Liver (tissue), 9 donors: ENCODE measurements around the gene S100A11. TPM values are rescaled to one million over a fixed set of nuclear protein-coding genes. Genes with fewer than 3 reads are reported as not detected.

Experiments used
- DNase-seq: peaks from one replicate; pipeline ENCODE4 v3.0.0-alpha.2; 2017; ENCODE audit warnings: low spot score
- H3K27ac ChIP-seq, 2 donors: one replicate each; pipeline ENCODE4 v1.7.0; 2013; ENCODE audit warnings: inconsistent platforms in 2 of 2, low read length in 2 of 2, control low read depth in 1 of 2, low read depth in 1 of 2, mild to moderate bottlenecking in 1 of 2
- H3K27me3 ChIP-seq, 4 donors: one replicate each; pipeline versions ENCODE4 v1.6.1 to v1.7.0; 2013; ENCODE audit warnings: low read length in 3 of 4, inconsistent platforms in 1 of 4, mild to moderate bottlenecking in 1 of 4, moderate library complexity in 1 of 4; ENCODE audit not compliant: control insufficient read depth in 4 of 4, insufficient read depth in 4 of 4
- H3K36me3 ChIP-seq, 4 donors: one replicate each; pipeline versions ENCODE4 v1.6.1 to v1.7.0; 2013; ENCODE audit warnings: low read length in 3 of 4, mild to moderate bottlenecking in 3 of 4, low read depth in 1 of 4, moderate library complexity in 1 of 4; ENCODE audit not compliant: control insufficient read depth in 4 of 4, insufficient read depth in 3 of 4
- H3K4me1 ChIP-seq, 4 donors: one replicate each; pipeline versions ENCODE4 v1.6.1 to v1.7.0; 2013; ENCODE audit warnings: low read length in 3 of 4, mild to moderate bottlenecking in 3 of 4, moderate library complexity in 1 of 4; ENCODE audit not compliant: control insufficient read depth in 4 of 4, insufficient read depth in 4 of 4
- H3K4me3 ChIP-seq, 3 donors: one replicate each; pipeline versions ENCODE4 v1.6.1 to v1.7.0; 2013; ENCODE audit warnings: low read length in 3 of 3, control low read depth in 1 of 3, low read depth in 1 of 3, mild to moderate bottlenecking in 1 of 3
- H3K9ac ChIP-seq, 2 donors: one replicate each; pipeline ENCODE4 v1.7.0; 2013; ENCODE audit warnings: low read length in 2 of 2, mild to moderate bottlenecking in 2 of 2, moderate library complexity in 2 of 2, control low read depth in 1 of 2, low read depth in 1 of 2
- H3K9me3 ChIP-seq, 4 donors: one replicate each; pipeline versions ENCODE4 v1.6.1 to v1.7.0; 2013; ENCODE audit warnings: low read length in 3 of 4; ENCODE audit not compliant: control insufficient read depth in 4 of 4
- ATF3 ChIP-seq: IDR thresholded peaks from 2 replicates; pipeline ENCODE4 v1.6.1; 2016; ENCODE audit warnings: antibody characterized with exemption
- CTCF ChIP-seq: fragments of 150-350 bp; IDR thresholded peaks from 2 replicates; pipeline ENCODE4 v1.5.1; 2017; ENCODE audit warnings: improper control_type of control experiment, low read depth, low read length; ENCODE audit not compliant: missing input control
- EGR1 ChIP-seq, 2 donors: IDR thresholded peaks; 2 replicates each; pipeline ENCODE4 v1.6.1; 2016 to 2018; ENCODE audit warnings: antibody characterized with exemption in 2 of 2, low read depth in 2 of 2
- FOXA1 ChIP-seq: IDR thresholded peaks from 2 replicates; pipeline ENCODE4 v1.6.1; 2016; ENCODE audit warnings: antibody characterized with exemption
- FOXA2 ChIP-seq: IDR thresholded peaks from 2 replicates; pipeline ENCODE4 v1.6.1; 2016; ENCODE audit warnings: antibody characterized with exemption
- GABPA ChIP-seq, 2 donors: IDR thresholded peaks in 1 of 2; conservative IDR thresholded peaks in 1 of 2; 2 replicates each; pipeline ENCODE4 v1.6.1; 2016; ENCODE audit warnings: antibody characterized with exemption in 2 of 2, mild to moderate bottlenecking in 1 of 2, moderate library complexity in 1 of 2
- HNF4A ChIP-seq, 2 donors: conservative IDR thresholded peaks; 2 replicates each; pipeline ENCODE4 v1.6.1; 2016; ENCODE audit warnings: antibody characterized with exemption in 2 of 2, mild to moderate bottlenecking in 2 of 2
- HNF4G ChIP-seq: IDR thresholded peaks from 2 replicates; pipeline ENCODE4 v1.6.1; 2016; ENCODE audit warnings: antibody characterized with exemption
- JUND ChIP-seq, 2 donors: IDR thresholded peaks; 2 replicates each; pipeline ENCODE4 v1.6.1; 2016; ENCODE audit warnings: antibody characterized with exemption in 2 of 2
- MAX ChIP-seq: IDR thresholded peaks from 2 replicates; pipeline ENCODE4 v1.6.1; 2016; ENCODE audit warnings: antibody characterized with exemption
- NR2F2 ChIP-seq: IDR thresholded peaks from 2 replicates; pipeline ENCODE4 v1.6.1; 2016; ENCODE audit warnings: antibody characterized with exemption
- RAD21 ChIP-seq, 2 donors: IDR thresholded peaks; 2 replicates each; pipeline ENCODE4 v1.6.1; 2016; ENCODE audit warnings: antibody characterized with exemption in 2 of 2, mild to moderate bottlenecking in 2 of 2
- REST ChIP-seq: IDR thresholded peaks from 2 replicates; pipeline ENCODE4 v1.6.1; 2016; ENCODE audit warnings: antibody characterized with exemption, mild to moderate bottlenecking
- RXRA ChIP-seq, 2 donors: IDR thresholded peaks; 2 replicates each; pipeline ENCODE4 v1.6.1; 2017 to 2018; ENCODE audit warnings: antibody characterized with exemption in 2 of 2, mild to moderate bottlenecking in 1 of 2
- SP1 ChIP-seq: IDR thresholded peaks from 2 replicates; pipeline ENCODE4 v1.6.1; 2018; ENCODE audit warnings: antibody characterized with exemption, mild to moderate bottlenecking
- TAF1 ChIP-seq: conservative IDR thresholded peaks from 2 replicates; pipeline ENCODE4 v1.6.1; 2016; ENCODE audit warnings: antibody characterized with exemption, mild to moderate bottlenecking
- YY1 ChIP-seq: IDR thresholded peaks from 2 replicates; pipeline ENCODE4 v1.6.1; 2016; ENCODE audit warnings: antibody characterized with exemption, mild to moderate bottlenecking
- ZBTB33 ChIP-seq: IDR thresholded peaks from 2 replicates; pipeline ENCODE4 v1.6.1; 2016; ENCODE audit warnings: antibody characterized with exemption
- WGBS: extraction: QIAGEN DNeasy Blood & Tissue Kit; methylation state at CpG from one replicate; pipeline ENCODE4 v1.1.7; 2013; 5-methylcytosine and 5-hydroxymethylcytosine counted together
- polyA plus RNA-seq, 2 donors: library from polyadenylated mRNA; stranded (reverse) in 1 of 2; unstranded in 1 of 2; fragments of 200-250 nt in 1 of 2; fragments of >200 nt in 1 of 2; fragmentation: Nextera tagmentation in 1 of 2; extraction: Ambion mirVana in 1 of 2; gene quantifications; one replicate each; pipeline versions ENCODE4 v1.2.1 to v1.2.3, GENCODE V29; 2013 to 2015
- total RNA-seq, 2 donors: library from RNA; depleted of rRNA; stranded (reverse); fragments of >200 nt; gene quantifications; one replicate each; pipeline ENCODE4 v1.2.3, GENCODE V29; 2014
- donor health status: healthy.
- donor health status: healthy.
- donor health status: healthy.
- donor health status: healthy.
- donor health status: healthy.

The S100A11 gene
- total and polyA plus RNA-seq, 4 donors, result 9.9 to 76.1 (median 31.0) TPM

GRCh38 chr1:152061952-152062351 lies 25.1 kb upstream of the S100A11 start:
- H3K36me3 ChIP-seq, result no peaks in the 10 kb centered on the region
- H3K27ac ChIP-seq, result no peak overlapping the region
- H3K4me1 ChIP-seq, result no peaks in the 10 kb centered on the region
- no peak overlapping the region for H3K4me3 ChIP-seq
- no peak overlapping the region for H3K9ac ChIP-seq
- H3K9me3 ChIP-seq, result no peaks in the 10 kb centered on the region
- no peak for DNase-seq
- peaks cover 0 to 7% (median under 1%) of the 10 kb centered on the region in 4 donors for H3K27me3 ChIP-seq
- TF ChIP-seq YY1 (no peak), JUND (IDR thresholded peaks at IDR 0.05) (no peak), GABPA (IDR thresholded peaks at IDR 0.05 in 1 of 2, conservative IDR thresholded peaks at IDR 0.05 in 1 of 2) (no peak), REST (no peak), HNF4A (conservative IDR thresholded peaks at IDR 0.05) (no peak), FOXA1 (no peak), EGR1 (IDR thresholded peaks at IDR 0.05; ENCODE audit: low read depth in 2 of 2) (no peak), RAD21 (IDR thresholded peaks at IDR 0.05) (no peak), CTCF (no peak), NR2F2 (no peak)

GRCh38 chr1:152053375-152053774 lies 16.6 kb upstream of the S100A11 start:
- no peak for TF ChIP-seq FOXA1
- TF ChIP-seq MAX, result no peak
- no peak for TF ChIP-seq CTCF
- TF ChIP-seq TAF1, result no peak
- TF ChIP-seq REST, result no peak
- no peak for TF ChIP-seq RAD21 (IDR thresholded peaks at IDR 0.05)
- TF ChIP-seq RXRA (IDR thresholded peaks at IDR 0.05), result no peak
- no peak for TF ChIP-seq GABPA (IDR thresholded peaks at IDR 0.05 in 1 of 2, conservative IDR thresholded peaks at IDR 0.05 in 1 of 2)
- no peak for TF ChIP-seq SP1
- TF ChIP-seq HNF4G, result no peak
- no peak for TF ChIP-seq ATF3
- no peak for TF ChIP-seq NR2F2
- TF ChIP-seq HNF4A (conservative IDR thresholded peaks at IDR 0.05), result no peak
- TF ChIP-seq YY1, result no peak
- TF ChIP-seq EGR1 (IDR thresholded peaks at IDR 0.05; ENCODE audit: low read depth in 2 of 2), result no peak
- no peak for TF ChIP-seq ZBTB33
- TF ChIP-seq JUND (IDR thresholded peaks at IDR 0.05), result no peak
- TF ChIP-seq FOXA2, result no peak
- Histone ChIP-seq H3K36me3 (no peaks in the 10 kb centered on the region), H3K4me3 (no peak overlapping the region), H3K27ac (no peak overlapping the region), H3K9me3 (no peaks in the 10 kb centered on the region), H3K4me1 (no peaks in the 10 kb centered on the region), H3K9ac (no peak overlapping the region), H3K27me3 (peaks cover 0 to 15% (median 4%) of the 10 kb centered on the region in 4 donors)
- no peak for DNase-seq
- 57% methylated on average over 13 of the region's 13 CpGs for WGBS
